Measurements from ENCODE around the gene ZNF445.
"Not testable (repeated sequence)": the region's sequence is repeated elsewhere in the genome, so short reads cannot be mapped to it uniquely, and the experiment has no call there.

ZNF445 gene

GRCh38 chr3:44414517-44415090 lies 62.9 kb downstream of the ZNF445 start:
- no peak overlapping the region for H3K4me3 ChIP-seq (ENCODE audit: low read depth, low read length)
- no peak for DNase-seq (ENCODE audit: low read depth)

DNA sequence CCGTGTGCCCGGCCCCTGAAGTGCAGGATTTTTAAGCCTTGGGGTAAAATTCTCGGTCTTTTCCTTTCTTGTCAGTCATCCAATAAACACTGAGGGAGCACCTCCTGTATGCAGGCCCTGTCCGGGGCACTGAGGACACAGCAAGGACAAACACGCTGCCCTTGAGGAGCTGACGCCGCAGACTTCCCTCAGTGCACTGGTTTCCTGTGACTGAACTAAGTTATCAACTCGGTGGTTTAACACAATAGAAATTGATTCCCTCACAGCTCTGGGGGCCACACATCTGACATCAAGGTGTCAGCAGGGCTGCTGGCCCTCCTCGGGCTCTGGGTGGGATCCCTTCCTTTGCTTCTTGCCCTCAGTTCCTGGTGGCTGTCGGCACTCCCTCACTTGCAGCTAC lies 65.1 kb downstream of the ZNF445 start:
- H3K4me3 ChIP-seq (ENCODE audit: low read depth, low read length): no peak overlapping the region
- no peak for DNase-seq (ENCODE audit: low read depth)

DNA sequence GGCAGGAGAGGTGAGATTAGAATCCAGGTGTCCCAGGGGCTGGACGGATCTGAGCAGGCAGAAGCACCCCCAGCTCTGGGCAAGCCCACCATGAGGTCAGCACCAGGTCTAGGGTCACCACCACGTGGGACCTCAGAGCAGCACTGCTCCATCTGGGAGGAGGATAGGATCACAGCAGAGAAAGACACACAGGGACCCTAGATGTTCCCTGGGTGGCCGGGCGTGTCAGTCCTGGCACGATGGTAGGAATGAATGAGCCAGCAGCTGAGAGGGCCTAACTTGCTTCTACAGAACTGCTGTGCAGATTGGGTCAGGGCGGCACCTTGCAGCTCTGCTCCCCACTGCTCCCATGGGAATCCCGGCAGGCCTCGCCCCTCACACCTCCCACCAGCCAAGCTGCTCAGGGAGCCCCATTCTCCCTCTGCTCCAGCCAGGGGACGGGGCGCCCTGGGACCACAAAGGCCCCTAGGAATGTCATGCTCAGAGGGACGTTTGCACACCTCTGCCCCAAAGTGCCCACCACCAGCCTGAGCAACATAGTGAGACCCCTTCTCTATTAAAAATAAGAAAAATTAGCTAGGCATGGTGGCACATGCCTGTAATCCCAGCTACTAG lies 66.3 kb downstream of the ZNF445 start:
- H3K4me3 ChIP-seq (ENCODE audit: low read depth, low read length): no peak overlapping the region
- DNase-seq (ENCODE audit: low read depth): no peak

DNA sequence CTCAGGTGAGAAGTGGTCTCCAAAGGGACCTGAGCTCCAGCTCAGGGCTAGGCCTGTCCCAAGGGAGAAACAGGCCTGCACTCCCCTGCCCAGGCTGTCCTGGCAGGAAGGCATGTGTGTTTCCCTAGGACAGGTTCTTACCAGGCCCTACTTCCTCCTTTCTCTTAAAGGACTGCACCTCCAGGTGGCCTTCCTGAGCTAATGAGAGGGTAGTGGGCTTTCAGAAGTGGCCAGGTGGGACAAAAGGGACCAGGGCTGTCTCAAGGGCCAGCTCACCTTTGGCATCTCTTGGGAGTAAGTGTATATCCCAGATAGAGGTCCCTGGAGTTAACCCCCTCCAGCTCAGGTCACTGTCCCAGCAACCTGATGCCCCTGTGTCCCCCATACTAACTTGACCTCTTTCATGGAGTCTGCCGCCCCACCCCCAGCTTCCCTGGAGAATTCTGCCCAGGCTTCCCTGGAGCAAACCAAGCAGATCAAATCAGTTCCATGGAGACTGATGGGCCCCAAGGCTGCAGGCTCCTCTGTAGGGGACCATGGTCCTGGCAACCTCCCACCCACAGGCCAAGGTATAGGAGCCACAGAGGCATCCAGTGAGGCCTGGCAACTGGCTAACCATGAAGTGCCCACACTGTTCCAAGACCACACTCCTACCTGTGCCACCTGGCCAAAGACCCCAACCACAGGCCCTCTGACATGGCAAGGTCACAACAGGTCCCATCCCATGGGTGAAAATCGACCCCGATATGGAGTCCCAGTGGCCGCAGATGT lies 67.6 kb downstream of the ZNF445 start:
- DNase-seq (ENCODE audit: low read depth): no peak
- H3K4me3 ChIP-seq (ENCODE audit: low read depth, low read length): no peak overlapping the region

DNA sequence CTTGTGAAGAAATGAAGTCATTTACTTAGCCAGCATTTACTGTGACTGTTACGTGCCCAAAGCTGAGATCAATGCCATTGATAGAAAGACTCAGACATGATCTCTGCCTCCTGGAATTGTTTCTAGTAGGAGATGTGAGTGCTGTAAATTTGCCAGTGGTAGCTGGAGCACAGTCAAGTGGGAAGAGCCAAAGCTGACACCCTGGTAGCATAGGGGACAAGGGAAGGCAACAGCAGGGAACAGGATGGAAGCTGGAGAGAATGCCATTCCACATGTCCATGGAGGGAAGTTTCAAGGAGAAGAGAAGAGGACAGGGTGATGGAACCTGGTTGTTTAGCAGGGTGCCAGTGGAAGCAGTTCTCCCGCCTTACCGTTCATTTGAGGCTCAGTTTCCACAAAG lies 74.9 kb downstream of the ZNF445 start:
- H3K4me3 ChIP-seq (ENCODE audit: low read depth, low read length): no peak overlapping the region
- DNase-seq (ENCODE audit: low read depth): no peak

DNA sequence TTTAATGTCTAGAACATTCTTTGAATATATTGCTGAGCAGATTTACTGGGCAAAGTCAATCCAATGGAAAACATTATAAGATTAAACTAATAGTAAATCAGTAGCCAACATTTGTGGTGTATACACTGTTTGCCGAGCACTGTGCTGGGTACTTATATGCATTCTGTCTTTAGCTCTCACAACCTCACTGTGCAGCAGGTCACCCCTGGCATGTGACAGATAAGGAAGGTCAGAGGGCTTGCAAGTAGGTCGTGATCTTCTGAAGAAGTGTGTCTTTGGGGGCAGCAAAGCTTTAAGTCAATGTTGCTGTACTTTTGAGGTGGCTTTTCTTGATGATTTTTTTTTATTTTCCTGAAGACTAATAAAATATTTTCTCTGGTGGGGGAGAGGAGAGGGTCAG lies 76.7 kb downstream of the ZNF445 start:
- H3K4me3 ChIP-seq (ENCODE audit: low read depth, low read length): no peak overlapping the region
- no peak for DNase-seq (ENCODE audit: low read depth)

DNA sequence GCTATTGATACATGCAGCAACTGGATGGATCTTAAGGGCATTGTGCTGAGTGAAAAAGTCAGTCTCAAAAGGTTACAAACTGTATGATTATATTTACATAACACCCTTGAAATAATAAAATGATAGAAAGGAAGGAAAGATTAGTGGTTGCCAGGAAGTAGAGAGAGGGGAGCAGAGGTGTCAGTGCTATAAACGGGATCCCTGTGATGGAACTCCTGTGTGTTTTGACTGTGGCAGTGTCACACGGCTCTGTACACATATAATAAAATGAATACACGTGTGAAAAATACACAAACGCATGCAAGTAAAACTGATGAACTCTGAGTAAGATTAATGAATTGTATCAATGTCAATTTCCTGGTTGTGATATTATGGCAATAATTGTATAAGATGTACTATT lies 78.6 kb downstream of the ZNF445 start:
- no peak for DNase-seq (ENCODE audit: low read depth)
- no peak overlapping the region for H3K4me3 ChIP-seq (ENCODE audit: low read depth, low read length)

DNA sequence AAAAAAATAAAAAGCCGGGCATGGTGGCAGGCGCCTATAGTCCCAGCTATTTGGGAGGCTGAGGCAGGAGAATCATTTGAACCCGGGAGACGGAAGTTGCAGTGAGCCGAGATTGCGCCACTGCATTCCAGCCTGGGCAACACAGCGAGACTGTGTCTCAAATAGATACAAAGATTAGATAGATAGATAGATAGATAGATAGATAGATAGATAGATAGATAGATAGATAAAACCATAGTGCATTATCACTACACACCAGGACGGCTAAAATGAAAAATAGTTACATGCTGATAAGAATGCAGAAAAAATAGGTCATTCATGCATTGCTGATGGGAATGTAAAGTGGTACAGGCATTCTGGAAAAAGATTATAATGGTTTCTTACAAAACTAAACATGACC lies 79.2 kb downstream of the ZNF445 start:
- not testable (repeated sequence) for DNase-seq (ENCODE audit: low read depth); H3K4me3 ChIP-seq (ENCODE audit: low read depth, low read length)

GRCh38 chr3:44396200-44397171 lies 81.0 kb downstream of the ZNF445 start:
- H3K4me3 ChIP-seq (ENCODE audit: low read depth, low read length): no peak overlapping the region
- no peak for DNase-seq (ENCODE audit: low read depth)

- DNase-seq (ENCODE audit: low read depth): no peak
Measured at GRCh38 chr3:44395714-44396113, 81.8 kb downstream of the ZNF445 start.

GRCh38 chr3:44392489-44392888 lies 85.0 kb downstream of the ZNF445 start:
- no peak for DNase-seq (ENCODE audit: low read depth)

More at GRCh38 chr3:44395714-44396113, 81.8 kb downstream of the ZNF445 start:
- no peak overlapping the region for H3K4me3 ChIP-seq (ENCODE audit: low read depth, low read length)

GRCh38 chr3:44387404-44387803 lies 90.1 kb downstream of the ZNF445 start:
- DNase-seq (ENCODE audit: low read depth): no peak
- H3K4me3 ChIP-seq (ENCODE audit: low read depth, low read length): no peak overlapping the region

More at GRCh38 chr3:44392489-44392888, 85.0 kb downstream of the ZNF445 start:
- H3K4me3 ChIP-seq (ENCODE audit: low read depth, low read length): no peak overlapping the region

All from skeletal muscle cell (primary cell).